ENCODE results near the gene UBXN1. TPM values are rescaled to one million over a fixed set of nuclear protein-coding genes. Genes with fewer than 3 reads are reported as not detected.
"Not testable (repeated sequence)": the region's sequence is repeated elsewhere in the genome, so short reads cannot be mapped to it uniquely, and the experiment has no call there.

UBXN1 gene
- total RNA-seq, 2 donors from 2014 or later, result 66.9 to 88.9 TPM

- ATAC-seq (no peak), DNase-seq (no peak)
- intact Hi-C loops (cut with DNase I, micrococcal nuclease), result no loop called here
Measured at GRCh38 chr11:62710001-62710345, 31.1 kb upstream of the UBXN1 start.

DNA sequence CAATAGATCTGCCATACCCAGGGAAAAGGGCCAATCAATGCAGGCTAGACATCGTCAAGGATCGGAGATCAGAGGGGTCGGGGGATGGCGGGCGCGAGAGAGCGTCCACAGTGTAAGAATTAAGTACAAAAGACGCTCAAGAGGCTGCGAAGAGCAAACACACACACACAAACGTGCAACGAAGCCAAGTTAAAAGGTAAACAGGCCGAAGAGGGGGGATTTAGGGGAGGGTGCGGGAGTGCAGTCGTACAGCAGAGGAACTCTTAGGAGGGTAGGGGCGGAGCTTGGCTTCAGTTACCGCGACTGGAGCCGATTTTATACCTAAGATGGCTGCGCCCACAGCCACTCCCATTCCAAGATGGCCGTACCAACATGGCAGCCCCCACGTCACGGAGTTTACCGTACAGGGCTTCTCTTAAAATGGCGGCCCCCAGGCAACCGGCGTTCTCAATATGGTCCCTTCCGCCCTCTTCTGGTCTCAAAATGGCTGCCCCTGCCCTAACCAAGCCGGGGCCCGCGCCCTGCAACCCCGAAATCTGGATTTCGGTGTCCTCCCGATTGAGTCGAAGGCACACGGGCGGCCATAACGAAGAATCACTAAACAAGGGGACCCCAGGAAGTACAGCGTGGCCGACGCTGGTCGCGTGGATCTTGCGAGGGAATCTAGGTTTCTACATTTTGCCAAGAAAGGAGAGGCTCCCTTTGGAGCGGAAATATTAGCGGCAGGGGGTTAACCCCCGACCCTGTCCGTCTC is 30.6 kb upstream of the UBXN1 start:
- DNase-seq (peak; percentile 98 to 99), ATAC-seq (peak; percentile 74)
- intact Hi-C loops (cut with DNase I, micrococcal nuclease), result no loop called here

DNA sequence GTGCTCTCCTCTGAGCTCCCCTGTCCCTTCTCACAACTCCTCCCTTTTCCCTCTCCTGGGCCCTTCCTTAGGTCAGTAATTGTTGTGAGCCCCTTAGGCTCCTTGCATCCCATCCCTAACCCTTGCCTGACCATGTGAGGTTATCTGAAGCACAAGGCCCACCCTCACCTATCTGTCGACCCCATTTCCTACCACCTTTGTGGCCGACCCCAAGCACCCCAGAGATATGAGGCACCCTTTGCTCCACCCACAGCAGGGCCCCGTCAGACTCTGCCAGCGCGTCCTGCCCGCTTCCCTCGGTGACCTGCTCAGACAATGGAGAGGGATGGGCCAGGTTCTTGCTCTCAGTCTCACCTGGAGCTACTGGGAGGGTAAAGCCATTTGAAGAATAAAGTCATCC is 29.9 kb upstream of the UBXN1 start:
- peak; percentile 30 for ATAC-seq
- peak; percentile 55 to 69 for DNase-seq
- intact Hi-C loops (cut with DNase I, micrococcal nuclease), result no loop called here

DNA sequence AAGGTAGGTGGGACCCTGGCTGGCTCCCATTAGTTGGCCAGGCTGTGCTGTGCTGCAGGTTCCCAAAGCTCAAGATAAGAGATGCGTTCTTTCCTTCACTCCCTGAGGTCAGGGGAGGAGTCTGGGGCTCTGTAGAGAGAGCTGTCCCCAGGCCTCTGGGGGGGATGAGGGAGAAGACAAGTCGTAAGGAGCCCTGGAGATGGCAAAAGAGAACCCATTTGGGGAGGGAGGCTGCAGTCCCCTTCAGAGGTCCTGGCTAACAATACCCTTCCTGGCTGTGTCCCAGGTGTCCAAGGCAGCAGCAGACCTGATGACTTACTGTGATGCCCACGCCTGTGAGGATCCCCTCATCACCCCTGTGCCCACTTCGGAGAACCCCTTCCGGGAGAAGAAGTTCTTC is 29.5 kb upstream of the UBXN1 start:
- no peak for ATAC-seq

GRCh38 chr11:62707277-62707861 is 28.5 kb upstream of the UBXN1 start, which contains the start of the genes BSCL2 and GNG3:
TSS of gene BSCL2 (minus strand) at chr11:62707424. CDS start at chr11:62707195, 229 bp downstream.
TSS of gene GNG3 (plus strand) at chr11:62707676. CDS start at chr11:62708296, 620 bp downstream.
- DNase-seq (peak in 1 of 2 donors; percentile 31), ATAC-seq (no peak)
- intact Hi-C loops (cut with DNase I, micrococcal nuclease), result no loop called here

More for the DNA sequence above, 29.5 kb upstream of the UBXN1 start:
- DNase-seq, result peak in 1 of 2 donors; percentile 16
- intact Hi-C loops (cut with DNase I, micrococcal nuclease), result no loop called here

GRCh38 chr11:62706850-62707247 is 28.0 kb upstream of the UBXN1 start:
- intact Hi-C loops (cut with DNase I, micrococcal nuclease), result no loop called here
- no peak for ATAC-seq
- peak in 1 of 2 donors; percentile 24 for DNase-seq

GRCh38 chr11:62705880-62706849 is 27.3 kb upstream of the UBXN1 start:
- ATAC-seq, result peak; percentile 81
- intact Hi-C loops (cut with DNase I, micrococcal nuclease), result no loop called here

GRCh38 chr11:62705413-62705812 is 26.5 kb upstream of the UBXN1 start:
- intact Hi-C loops (cut with DNase I, micrococcal nuclease), result no loop called here
- peak in 1 of 2 donors; percentile 34 for DNase-seq
- ATAC-seq, result peak; percentile 12

More at GRCh38 chr11:62705880-62706849, 27.3 kb upstream of the UBXN1 start:
- DNase-seq, result peak; percentile 94 to 98

GRCh38 chr11:62703921-62704320 is 25.0 kb upstream of the UBXN1 start:
- intact Hi-C loops (cut with DNase I, micrococcal nuclease); ATAC-seq: not testable (repeated sequence)

DNA sequence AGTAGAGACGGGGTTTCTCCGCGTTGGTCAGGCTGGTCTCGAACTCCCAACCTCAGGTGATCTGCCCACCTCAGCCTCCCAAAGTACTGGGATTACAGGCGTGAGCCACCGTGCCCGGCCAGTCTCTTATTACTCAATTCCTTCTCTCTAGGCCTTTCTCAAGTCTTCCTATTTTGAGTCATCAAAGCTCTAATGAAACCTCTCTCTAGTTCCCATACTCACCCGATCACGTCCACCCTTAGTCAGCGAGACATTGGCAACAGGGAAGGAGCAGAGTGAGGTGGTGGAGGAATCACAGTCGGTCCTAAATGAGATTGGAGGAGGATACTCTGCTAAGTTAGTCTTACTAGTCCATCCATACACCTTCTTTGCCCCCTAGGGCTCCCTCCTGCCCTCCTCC is 23.4 kb upstream of the UBXN1 start:
- no peak for DNase-seq
- no peak for ATAC-seq
- intact Hi-C loops (cut with DNase I, micrococcal nuclease), result no loop called here

More at GRCh38 chr11:62703921-62704320, 25.0 kb upstream of the UBXN1 start:
- DNase-seq, result not testable (repeated sequence)

DNA sequence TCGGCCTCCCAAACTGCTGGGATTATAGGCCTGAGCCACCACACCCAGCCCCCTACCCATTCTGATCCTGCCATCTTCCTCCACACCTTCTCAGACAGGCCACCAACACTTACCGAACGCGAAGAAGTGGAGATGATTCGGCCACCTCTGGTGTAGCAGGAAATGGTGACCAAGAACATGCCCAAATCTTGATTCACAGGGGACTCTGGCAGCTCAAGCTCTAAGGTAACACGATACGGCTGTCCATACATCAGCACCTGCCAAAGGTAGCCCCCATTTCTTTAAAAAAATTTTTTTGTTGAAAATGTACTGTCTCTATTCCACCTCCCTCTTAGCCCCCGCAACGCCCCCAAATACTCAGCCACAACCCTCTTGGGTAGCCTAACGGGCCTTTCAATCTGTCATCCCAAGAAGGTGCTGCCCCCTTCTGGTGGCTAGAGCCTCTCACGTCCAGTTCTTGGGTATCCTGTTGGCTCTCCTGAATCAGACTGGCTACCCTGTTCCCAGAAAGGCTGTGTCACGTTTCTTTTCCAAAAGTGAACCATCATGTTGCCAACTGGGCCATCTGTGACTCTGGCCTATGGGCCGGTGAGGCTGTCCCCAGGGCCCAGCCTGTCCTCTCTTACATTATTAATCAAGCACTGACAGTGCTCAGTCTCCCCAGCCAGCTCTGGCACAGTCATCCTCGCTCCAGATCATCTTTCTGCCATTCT is 15.7 kb upstream of the UBXN1 start:
- ATAC-seq (peak; percentile 88), DNase-seq (peak; percentile 77 to 88)
- intact Hi-C loops (cut with DNase I, micrococcal nuclease), result loop anchor here in 1 of 2 donors (10.0 kb wide), 2 partner anchors 100 to 300 kb away; partner anchors contain the start of gene TUT1

DNA sequence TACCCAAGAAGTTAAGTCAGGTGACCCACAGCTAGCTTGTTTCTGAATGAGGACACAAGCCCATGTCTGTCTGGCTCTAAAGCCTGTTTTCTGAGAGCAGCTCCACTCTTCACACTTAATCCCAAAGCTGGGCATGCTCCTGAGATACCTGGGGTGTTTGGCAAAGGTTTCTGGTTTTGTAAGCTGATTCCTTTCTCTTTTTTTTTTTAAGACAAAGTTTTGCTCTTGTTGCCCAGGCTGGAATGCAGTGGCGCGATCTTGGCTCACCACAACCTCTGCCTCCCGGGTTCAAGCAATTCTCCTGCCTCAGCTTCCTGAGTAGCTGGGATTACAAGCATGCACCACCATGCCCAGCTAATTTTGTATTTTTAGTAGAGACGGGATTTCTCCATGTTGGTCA is 14.8 kb upstream of the UBXN1 start:
- DNase-seq, ATAC-seq: not testable (repeated sequence)
- intact Hi-C loops (cut with DNase I, micrococcal nuclease), result loop anchor here in 1 of 2 donors (10.0 kb wide), 2 partner anchors 99 to 299 kb away; partner anchors contain the start of gene TUT1

GRCh38 chr11:62689421-62690183 is 10.7 kb upstream of the UBXN1 start, which contains the start of gene LRRN4CL:
TSS of gene LRRN4CL (minus strand) at chr11:62689530. CDS start at chr11:62688508, 1,022 bp downstream.
- DNase-seq (peak; percentile 43 to 71), ATAC-seq (peak; percentile 25)
- intact Hi-C loops (cut with DNase I, micrococcal nuclease), result loop anchor here in 1 of 2 donors (10.0 kb wide), 2 partner anchors 95 to 295 kb away; partner anchors contain the start of gene TUT1

DNA sequence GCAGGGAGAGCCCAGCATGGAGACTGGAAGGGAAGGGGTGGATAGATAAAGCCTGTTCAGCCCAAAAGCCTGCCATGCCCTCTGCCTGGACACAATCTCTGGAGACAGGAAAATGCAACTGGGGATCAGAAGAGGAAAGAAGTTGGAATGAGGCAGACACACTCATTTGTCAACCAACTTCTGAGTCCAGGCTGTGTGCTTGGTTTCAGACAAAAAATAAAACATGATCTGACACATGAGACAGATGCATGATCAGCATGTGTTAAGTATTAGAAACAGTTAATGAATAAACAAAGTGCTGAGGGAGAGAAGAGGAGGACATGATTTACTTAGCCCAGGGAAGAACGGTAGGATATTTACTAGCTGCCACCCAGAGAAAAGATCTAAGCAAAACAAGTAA is 9.6 kb upstream of the UBXN1 start:
- ATAC-seq, result no peak
- intact Hi-C loops (cut with DNase I, micrococcal nuclease), result no loop called here

DNA sequence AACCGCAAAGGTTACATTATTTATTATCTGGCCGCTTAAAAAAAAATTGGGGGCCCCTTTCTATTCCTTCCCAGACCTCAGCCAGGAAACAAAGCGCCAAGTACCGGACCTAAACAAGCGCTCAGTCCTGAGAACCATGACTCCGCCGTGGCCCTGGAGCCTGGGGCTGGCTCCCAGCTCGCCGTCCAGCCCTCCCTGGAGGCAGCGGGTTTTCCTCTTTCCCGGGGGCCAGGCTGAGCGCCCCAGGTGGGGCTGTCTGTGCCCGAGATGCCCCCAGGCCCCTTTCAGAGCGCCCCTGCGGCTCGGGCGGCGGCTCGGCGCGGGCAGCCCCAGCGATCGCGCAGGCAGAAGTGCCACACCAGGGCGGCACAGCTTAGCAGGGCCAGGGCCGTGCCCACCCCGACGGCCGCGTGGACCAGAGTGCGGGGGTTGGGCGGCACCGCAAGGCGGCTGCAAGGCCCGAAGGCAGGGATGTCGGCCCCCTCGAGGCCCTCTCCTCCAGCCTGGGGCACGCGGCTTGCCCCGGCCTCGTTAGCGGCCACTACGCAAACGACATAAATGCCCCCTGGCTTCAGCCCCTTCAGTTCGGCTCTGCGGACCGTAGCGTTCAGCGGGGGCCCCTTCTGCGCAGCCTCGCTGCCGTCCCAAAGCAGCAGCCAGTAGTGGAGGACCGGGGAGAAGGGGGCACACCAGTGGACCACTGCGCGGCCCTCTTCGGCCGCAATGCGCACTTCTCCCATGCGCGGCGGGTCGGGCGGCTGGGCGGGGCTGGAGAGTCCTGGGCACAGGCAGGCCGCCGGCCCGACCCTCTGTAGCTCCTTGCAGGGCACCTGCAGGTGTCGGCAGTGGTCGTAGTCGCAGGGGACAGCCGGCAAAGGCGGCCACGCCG is 8.9 kb upstream of the UBXN1 start:
- no peak for DNase-seq
- peak; percentile 41 for ATAC-seq
- intact Hi-C loops (cut with DNase I, micrococcal nuclease), result no loop called here

More for the DNA sequence above, 9.6 kb upstream of the UBXN1 start:
- no peak for DNase-seq

DNA sequence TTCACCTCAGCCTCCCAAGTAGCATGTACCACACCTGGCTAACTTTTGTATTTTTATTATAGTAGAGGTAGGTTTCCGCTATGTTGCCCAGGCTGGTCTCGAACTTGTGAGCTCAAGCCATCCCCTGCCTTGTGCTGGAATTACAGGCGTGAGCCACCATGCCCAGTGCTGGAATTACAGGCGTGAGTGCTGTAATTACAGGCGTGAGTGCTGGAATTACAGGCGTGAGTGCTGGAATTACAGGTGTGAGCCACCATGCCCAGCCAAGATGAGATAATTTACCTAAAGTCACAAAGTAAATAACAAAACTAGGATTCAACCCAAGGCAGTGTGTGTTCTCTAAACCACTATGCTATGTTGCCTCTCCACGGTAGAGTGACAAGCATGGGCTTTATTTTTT is 3.6 kb upstream of the UBXN1 start:
- intact Hi-C loops (cut with DNase I, micrococcal nuclease), result no loop called here
- DNase-seq, result peak in 1 of 2 donors; percentile 55
- peak; percentile 76 for ATAC-seq
